HCT116 (cell line): ENCODE measurements around the gene PCDHGA1.

Source experiments
- EZH2 ChIP-seq: fragments of 200-600 bp; sonication (generic); IDR thresholded peaks from 2 replicates; pipeline ENCODE4 v1.6.1; 2017; ENCODE audit warnings: antibody characterized with exemption, mixed run types
- JUND ChIP-seq: IDR thresholded peaks from 2 replicates; pipeline ENCODE4 v1.6.1; 2012
- POLR2A ChIP-seq: IDR thresholded peaks from 2 replicates; pipeline ENCODE4 v1.7.0; 2011; ENCODE audit warnings: borderline replicate concordance; ENCODE audit not compliant: insufficient read depth, insufficient read length; ENCODE audit errors: extremely low read depth
- POLR2AphosphoS5 ChIP-seq: IDR thresholded peaks from 2 replicates; pipeline ENCODE4 v1.6.1; 2011; ENCODE audit warnings: mild to moderate bottlenecking, low read depth, low read length, moderate library complexity
- TF ChIP-seq, protein P1 (sequence below), 3 experiments: fragments of 200-600 bp in 1 of 3; sonication (generic) in 1 of 3; IDR thresholded peaks in 2 of 3; conservative IDR thresholded peaks in 1 of 3; 2 replicates each; pipeline ENCODE4 v1.5.1; 2012 to 2017; ENCODE audit warnings: low read depth in 2 of 3, low read length in 2 of 3, antibody characterized with exemption in 1 of 3, borderline replicate concordance in 1 of 3, control low read depth in 1 of 3, mild to moderate bottlenecking in 1 of 3, mixed read lengths in 1 of 3, mixed run types in 1 of 3, moderate library complexity in 1 of 3; ENCODE audit not compliant: insufficient read depth in 1 of 3
- TF ChIP-seq, protein P2 (sequence below): IDR thresholded peaks from 2 replicates; pipeline ENCODE4 v1.6.1; 2012; ENCODE audit warnings: low read depth

DNA sequence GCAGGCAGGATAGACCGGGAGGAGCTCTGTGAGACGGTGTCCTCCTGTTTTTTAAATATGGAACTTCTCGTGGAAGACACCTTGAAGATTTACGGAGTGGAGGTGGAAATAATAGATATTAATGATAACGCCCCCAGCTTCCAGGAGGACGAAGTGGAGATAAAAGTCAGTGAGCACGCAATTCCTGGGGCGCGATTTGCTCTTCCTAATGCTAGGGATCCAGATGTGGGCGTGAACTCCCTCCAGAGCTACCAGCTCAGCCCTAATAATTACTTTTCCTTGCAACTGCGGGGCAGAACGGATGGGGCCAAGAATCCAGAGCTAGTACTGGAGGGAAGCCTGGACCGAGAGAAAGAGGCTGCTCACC, 91.2 kb downstream of the PCDHGA1 start:
- TF ChIP-seq EZH2, result no peak
- TF ChIP-seq POLR2AphosphoS5, result no peak
- TF ChIP-seq, protein P1, sequence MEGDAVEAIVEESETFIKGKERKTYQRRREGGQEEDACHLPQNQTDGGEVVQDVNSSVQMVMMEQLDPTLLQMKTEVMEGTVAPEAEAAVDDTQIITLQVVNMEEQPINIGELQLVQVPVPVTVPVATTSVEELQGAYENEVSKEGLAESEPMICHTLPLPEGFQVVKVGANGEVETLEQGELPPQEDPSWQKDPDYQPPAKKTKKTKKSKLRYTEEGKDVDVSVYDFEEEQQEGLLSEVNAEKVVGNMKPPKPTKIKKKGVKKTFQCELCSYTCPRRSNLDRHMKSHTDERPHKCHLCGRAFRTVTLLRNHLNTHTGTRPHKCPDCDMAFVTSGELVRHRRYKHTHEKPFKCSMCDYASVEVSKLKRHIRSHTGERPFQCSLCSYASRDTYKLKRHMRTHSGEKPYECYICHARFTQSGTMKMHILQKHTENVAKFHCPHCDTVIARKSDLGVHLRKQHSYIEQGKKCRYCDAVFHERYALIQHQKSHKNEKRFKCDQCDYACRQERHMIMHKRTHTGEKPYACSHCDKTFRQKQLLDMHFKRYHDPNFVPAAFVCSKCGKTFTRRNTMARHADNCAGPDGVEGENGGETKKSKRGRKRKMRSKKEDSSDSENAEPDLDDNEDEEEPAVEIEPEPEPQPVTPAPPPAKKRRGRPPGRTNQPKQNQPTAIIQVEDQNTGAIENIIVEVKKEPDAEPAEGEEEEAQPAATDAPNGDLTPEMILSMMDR (IDR thresholded peaks at IDR 0.05 in 2 of 3, conservative IDR thresholded peaks at IDR 0.05 in 1 of 3; ENCODE audit: borderline replicate concordance in 1 of 3, insufficient read depth in 1 of 3, low read depth in 2 of 3, low read length in 2 of 3), result no peak
- no peak for TF ChIP-seq POLR2A
- no peak for TF ChIP-seq JUND
- TF ChIP-seq, protein P2, sequence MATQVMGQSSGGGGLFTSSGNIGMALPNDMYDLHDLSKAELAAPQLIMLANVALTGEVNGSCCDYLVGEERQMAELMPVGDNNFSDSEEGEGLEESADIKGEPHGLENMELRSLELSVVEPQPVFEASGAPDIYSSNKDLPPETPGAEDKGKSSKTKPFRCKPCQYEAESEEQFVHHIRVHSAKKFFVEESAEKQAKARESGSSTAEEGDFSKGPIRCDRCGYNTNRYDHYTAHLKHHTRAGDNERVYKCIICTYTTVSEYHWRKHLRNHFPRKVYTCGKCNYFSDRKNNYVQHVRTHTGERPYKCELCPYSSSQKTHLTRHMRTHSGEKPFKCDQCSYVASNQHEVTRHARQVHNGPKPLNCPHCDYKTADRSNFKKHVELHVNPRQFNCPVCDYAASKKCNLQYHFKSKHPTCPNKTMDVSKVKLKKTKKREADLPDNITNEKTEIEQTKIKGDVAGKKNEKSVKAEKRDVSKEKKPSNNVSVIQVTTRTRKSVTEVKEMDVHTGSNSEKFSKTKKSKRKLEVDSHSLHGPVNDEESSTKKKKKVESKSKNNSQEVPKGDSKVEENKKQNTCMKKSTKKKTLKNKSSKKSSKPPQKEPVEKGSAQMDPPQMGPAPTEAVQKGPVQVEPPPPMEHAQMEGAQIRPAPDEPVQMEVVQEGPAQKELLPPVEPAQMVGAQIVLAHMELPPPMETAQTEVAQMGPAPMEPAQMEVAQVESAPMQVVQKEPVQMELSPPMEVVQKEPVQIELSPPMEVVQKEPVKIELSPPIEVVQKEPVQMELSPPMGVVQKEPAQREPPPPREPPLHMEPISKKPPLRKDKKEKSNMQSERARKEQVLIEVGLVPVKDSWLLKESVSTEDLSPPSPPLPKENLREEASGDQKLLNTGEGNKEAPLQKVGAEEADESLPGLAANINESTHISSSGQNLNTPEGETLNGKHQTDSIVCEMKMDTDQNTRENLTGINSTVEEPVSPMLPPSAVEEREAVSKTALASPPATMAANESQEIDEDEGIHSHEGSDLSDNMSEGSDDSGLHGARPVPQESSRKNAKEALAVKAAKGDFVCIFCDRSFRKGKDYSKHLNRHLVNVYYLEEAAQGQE, result no peak
